Neural progenitor cell (in vitro differentiated cells): ENCODE measurements around the gene RRBP1. TPM values are rescaled to one million over a fixed set of nuclear protein-coding genes. Genes with fewer than 3 reads are reported as not detected.
A peak's percentile ranks its signal among the peaks of the same experiment; 100 is the strongest.

Experiments
- DNase-seq: peaks from one replicate; pipeline ENCODE4 v3.0.0-alpha.2; 2016; ENCODE audit warnings: low spot score
- H2AFZ ChIP-seq: fragments of 200-600 bp; sonication (generic); replicated peaks from 2 replicates; pipeline ENCODE4 v1.6.1; 2016; ENCODE audit warnings: antibody characterized with exemption
- H3F3A ChIP-seq: fragments of 200-600 bp; sonication (generic); 2 replicates; pipeline ENCODE4 v1.6.1; 2016; ENCODE audit warnings: antibody characterized with exemption, low read depth
- H3K27ac ChIP-seq: fragments of 200-600 bp; sonication (generic); 2 replicates; pipeline ENCODE4 v1.5.1; 2016; ENCODE audit warnings: mild to moderate bottlenecking
- H3K27me3 ChIP-seq: fragments of 200-600 bp; sonication (generic); 2 replicates; pipeline ENCODE4 v1.6.1; 2016; ENCODE audit warnings: mild to moderate bottlenecking, moderate library complexity
- H3K36me3 ChIP-seq: fragments of 200-600 bp; sonication (generic); 2 replicates; pipeline ENCODE4 v1.5.1; 2016
- H3K4me1 ChIP-seq: fragments of 200-600 bp; sonication (generic); 2 replicates; pipeline ENCODE4 v1.6.1; 2016; ENCODE audit warnings: mixed run types
- H3K4me2 ChIP-seq: fragments of 200-600 bp; sonication (generic); 2 replicates; pipeline ENCODE4 v1.6.1; 2016
- H3K4me3 ChIP-seq: fragments of 200-600 bp; sonication (generic); 2 replicates; pipeline ENCODE4 v1.5.1; 2016
- H3K79me2 ChIP-seq: fragments of 200-600 bp; sonication (generic); 2 replicates; pipeline ENCODE4 v1.6.1; 2016; ENCODE audit warnings: low read depth
- H3K9ac ChIP-seq: fragments of 200-600 bp; sonication (generic); 2 replicates; pipeline ENCODE4 v1.6.1; 2016
- H3K9me3 ChIP-seq: fragments of 200-600 bp; sonication (generic); 2 replicates; pipeline ENCODE4 v1.5.1; 2016; ENCODE audit warnings: low read depth
- H4K20me1 ChIP-seq: fragments of 200-600 bp; sonication (generic); 2 replicates; pipeline ENCODE4 v1.6.1; 2016; ENCODE audit warnings: low read depth
- H3K27ac Mint-ChIP-seq: 3 replicates; pipeline ENCODE4 v1.8.0; 2021; ENCODE audit warnings: mixed read lengths
- H3K27me3 Mint-ChIP-seq: 2 replicates; pipeline ENCODE4 v1.8.0; 2022; ENCODE audit warnings: low read depth, mild to moderate bottlenecking, inconsistent platforms, moderate library complexity, mixed read lengths; ENCODE audit not compliant: insufficient read depth
- H3K36me3 Mint-ChIP-seq: 3 replicates; pipeline ENCODE4 v1.8.0; 2021; ENCODE audit warnings: mixed read lengths
- H3K4me1 Mint-ChIP-seq: 3 replicates; pipeline ENCODE4 v1.8.0; 2021; ENCODE audit warnings: mixed read lengths
- H3K4me3 Mint-ChIP-seq: 3 replicates; pipeline ENCODE4 v1.8.0; 2021; ENCODE audit warnings: mild to moderate bottlenecking, moderate library complexity, mixed read lengths
- H3K9me3 Mint-ChIP-seq: 3 replicates; pipeline ENCODE4 v1.8.0; 2020; ENCODE audit warnings: mixed read lengths
- EZH2 ChIP-seq: fragments of 200-600 bp; sonication (generic); IDR thresholded peaks from 2 replicates; pipeline ENCODE4 v1.6.1; 2017; ENCODE audit warnings: antibody characterized with exemption, mild to moderate bottlenecking, moderate library complexity
- EZH2phosphoT487 ChIP-seq: fragments of 200-600 bp; sonication (generic); IDR thresholded peaks from 2 replicates; pipeline ENCODE4 v1.6.1; 2017; ENCODE audit warnings: antibody characterized with exemption
- total RNA-seq: library from RNA; depleted of rRNA; stranded (reverse); fragments of >200 nt; gene quantifications from 2 replicates; pipeline ENCODE4 v1.2.3, GENCODE V29; 2015; ENCODE audit warnings: low replicate concordance
- TF ChIP-seq, protein P1 (sequence below): fragments of 200-600 bp; sonication (generic); IDR thresholded peaks from 2 replicates; pipeline ENCODE4 v1.5.1; 2017; ENCODE audit warnings: antibody characterized with exemption, mild to moderate bottlenecking

The RRBP1 gene
- total RNA-seq, 1 donor from 2014 or later = 18.2 TPM

DNA sequence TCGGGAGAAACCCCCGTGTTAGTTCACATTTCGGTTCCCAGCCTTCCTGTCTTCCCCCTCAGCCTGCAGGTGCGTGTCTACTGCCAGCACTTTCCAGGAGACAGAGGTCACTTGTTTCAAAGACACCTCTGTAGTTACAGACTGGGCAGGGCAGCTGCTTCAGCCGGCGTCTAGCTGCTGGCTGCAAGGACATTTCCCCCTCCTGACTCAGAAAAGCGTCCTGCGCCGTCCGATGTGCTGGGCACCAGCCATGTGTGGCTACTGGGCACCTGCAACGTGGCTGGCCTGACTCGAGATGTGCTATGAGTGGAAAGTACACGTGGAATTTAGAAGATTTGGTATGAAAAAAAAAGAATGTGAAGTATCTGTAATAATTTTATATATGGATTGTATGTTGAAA, 37.6 kb downstream of the RRBP1 start:
- DNase-seq = no peak
- peaks cover 80% of the 10 kb centered on the region for H4K20me1 ChIP-seq
- H3K4me2 ChIP-seq = no peak overlapping the region
- Mint-ChIP-seq H3K27me3 (peaks cover 8% of the 10 kb centered on the region), H3K27ac (peak overlapping the region; percentile 79), H3K4me1 (peaks cover 50% of the 10 kb centered on the region), H3K9me3 (no peaks in the 10 kb centered on the region), H3K36me3 (no peaks in the 10 kb centered on the region), H3K4me3 (no peak overlapping the region)
- H3K79me2 ChIP-seq = peaks cover 30% of the 10 kb centered on the region
- no peak overlapping the region for H3K9ac ChIP-seq
- no peak overlapping the region for H2AFZ ChIP-seq
- no peaks in the 10 kb centered on the region for H3K36me3 ChIP-seq
- H3F3A ChIP-seq = peaks cover 13% of the 10 kb centered on the region
- peaks cover 29% of the 10 kb centered on the region for H3K4me1 ChIP-seq
- TF ChIP-seq, protein P1, sequence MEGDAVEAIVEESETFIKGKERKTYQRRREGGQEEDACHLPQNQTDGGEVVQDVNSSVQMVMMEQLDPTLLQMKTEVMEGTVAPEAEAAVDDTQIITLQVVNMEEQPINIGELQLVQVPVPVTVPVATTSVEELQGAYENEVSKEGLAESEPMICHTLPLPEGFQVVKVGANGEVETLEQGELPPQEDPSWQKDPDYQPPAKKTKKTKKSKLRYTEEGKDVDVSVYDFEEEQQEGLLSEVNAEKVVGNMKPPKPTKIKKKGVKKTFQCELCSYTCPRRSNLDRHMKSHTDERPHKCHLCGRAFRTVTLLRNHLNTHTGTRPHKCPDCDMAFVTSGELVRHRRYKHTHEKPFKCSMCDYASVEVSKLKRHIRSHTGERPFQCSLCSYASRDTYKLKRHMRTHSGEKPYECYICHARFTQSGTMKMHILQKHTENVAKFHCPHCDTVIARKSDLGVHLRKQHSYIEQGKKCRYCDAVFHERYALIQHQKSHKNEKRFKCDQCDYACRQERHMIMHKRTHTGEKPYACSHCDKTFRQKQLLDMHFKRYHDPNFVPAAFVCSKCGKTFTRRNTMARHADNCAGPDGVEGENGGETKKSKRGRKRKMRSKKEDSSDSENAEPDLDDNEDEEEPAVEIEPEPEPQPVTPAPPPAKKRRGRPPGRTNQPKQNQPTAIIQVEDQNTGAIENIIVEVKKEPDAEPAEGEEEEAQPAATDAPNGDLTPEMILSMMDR = no peak
- TF ChIP-seq EZH2phosphoT487 (no peak), EZH2 (no peak)
- H3K4me3 ChIP-seq = no peak overlapping the region
- H3K27me3 ChIP-seq = no peaks in the 10 kb centered on the region
- no peaks in the 10 kb centered on the region for H3K9me3 ChIP-seq
- H3K27ac ChIP-seq = no peak overlapping the region

DNA sequence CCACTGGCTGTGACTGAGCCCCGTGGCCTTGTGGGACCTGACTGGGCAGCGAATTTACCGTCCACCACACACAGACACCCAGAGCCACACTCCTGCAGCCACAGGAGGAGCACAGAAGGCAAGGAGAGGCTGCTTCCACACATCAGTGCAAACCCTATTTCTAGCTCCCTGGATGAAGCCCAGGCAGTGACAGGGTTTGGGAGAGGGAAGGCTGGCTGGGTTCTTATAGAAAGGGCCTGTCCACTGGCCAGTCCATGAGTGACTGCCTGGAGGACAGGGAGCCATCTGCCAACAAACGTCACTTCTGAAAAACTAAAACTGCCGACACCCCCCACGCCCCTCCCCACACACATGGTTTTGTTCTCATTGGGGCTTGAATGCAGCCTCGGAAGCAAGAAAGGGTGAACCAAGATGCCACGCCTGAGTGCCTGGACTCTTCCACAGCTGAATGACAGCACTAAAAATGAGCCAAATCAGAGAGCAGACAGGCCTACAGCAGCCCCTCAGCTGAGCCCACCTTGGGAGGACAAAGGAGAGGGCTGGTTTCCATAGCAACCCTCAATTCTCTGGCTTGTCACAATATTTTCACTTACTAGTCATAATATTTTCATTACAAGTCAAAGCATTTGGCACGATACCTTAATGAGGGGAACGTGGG, 38.4 kb downstream of the RRBP1 start:
- H3K9ac ChIP-seq = no peak overlapping the region
- H3K27ac ChIP-seq = no peak overlapping the region
- H3F3A ChIP-seq = peaks cover 6% of the 10 kb centered on the region
- H3K27me3 ChIP-seq = no peaks in the 10 kb centered on the region
- DNase-seq = no peak
- no peaks in the 10 kb centered on the region for H3K9me3 Mint-ChIP-seq
- H3K4me3 ChIP-seq = no peak overlapping the region
- no peaks in the 10 kb centered on the region for H3K36me3 ChIP-seq
- peaks cover 22% of the 10 kb centered on the region for H3K4me1 ChIP-seq
- H3K79me2 ChIP-seq = peaks cover 30% of the 10 kb centered on the region
- no peak overlapping the region for H3K4me2 ChIP-seq
- no peak overlapping the region for H2AFZ ChIP-seq
- no peak overlapping the region for H3K4me3 Mint-ChIP-seq
- peaks cover 5% of the 10 kb centered on the region for H3K27me3 Mint-ChIP-seq
- no peaks in the 10 kb centered on the region for H3K9me3 ChIP-seq
- TF ChIP-seq EZH2phosphoT487 (no peak), EZH2 (no peak)
- TF ChIP-seq, protein P1 = no peak
- no peaks in the 10 kb centered on the region for H3K36me3 Mint-ChIP-seq
- peaks cover 43% of the 10 kb centered on the region for H3K4me1 Mint-ChIP-seq
- H4K20me1 ChIP-seq = peaks cover 72% of the 10 kb centered on the region
- peak overlapping the region; percentile 91 for H3K27ac Mint-ChIP-seq

DNA sequence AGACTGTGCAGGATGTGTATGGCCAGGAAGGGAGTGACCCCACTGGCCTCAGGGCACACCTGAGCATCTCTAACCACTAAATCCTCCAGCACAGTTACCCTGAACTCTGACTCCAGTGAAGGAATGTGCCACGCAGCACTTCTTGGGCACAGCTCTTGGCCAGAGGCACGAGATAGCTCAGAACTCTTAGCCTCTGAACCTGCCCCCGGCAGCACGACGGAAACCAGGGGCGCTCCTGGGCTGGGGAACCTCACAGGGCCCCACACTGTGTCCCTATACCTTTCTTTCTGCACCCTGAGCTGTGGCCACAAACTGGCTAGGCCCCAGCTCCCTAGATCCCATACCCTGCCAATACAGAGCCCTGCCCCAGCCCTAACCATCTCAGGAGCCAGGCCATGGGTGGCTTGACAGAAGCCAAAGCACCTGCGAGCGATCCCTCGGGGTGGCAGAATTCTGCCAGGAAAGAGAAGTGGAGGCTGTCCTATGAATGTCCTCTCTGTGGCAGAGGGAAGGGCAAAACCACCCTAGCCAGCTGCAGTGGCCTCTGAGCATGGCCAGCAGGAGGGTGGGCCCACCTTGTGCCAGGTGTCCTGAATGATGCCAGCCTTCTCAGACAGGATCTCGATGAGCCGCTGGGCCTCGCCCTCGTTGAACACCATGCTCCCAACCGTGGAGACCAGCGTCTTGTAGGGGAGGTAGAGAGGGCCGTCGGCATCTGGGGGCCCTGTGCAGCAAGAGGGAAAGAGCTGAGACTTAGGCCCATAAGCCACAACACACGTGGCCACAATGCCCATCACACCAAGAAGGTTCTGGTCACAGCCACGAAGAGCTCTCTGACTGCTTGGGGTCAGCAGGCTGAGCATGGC, 39.4 kb downstream of the RRBP1 start:
- Histone ChIP-seq H3K9ac (no peak overlapping the region), H2AFZ (no peak overlapping the region), H3K27me3 (no peaks in the 10 kb centered on the region), H3K36me3 (no peaks in the 10 kb centered on the region), H3K27ac (no peak overlapping the region), H3F3A (no peaks in the 10 kb centered on the region), H4K20me1 (peaks cover 62% of the 10 kb centered on the region), H3K4me1 (peaks cover 14% of the 10 kb centered on the region), H3K4me2 (no peak overlapping the region), H3K4me3 (no peak overlapping the region), H3K9me3 (no peaks in the 10 kb centered on the region), H3K79me2 (peaks cover 23% of the 10 kb centered on the region)
- Mint-ChIP-seq H3K4me3 (no peak overlapping the region), H3K27me3 (no peaks in the 10 kb centered on the region), H3K9me3 (no peaks in the 10 kb centered on the region), H3K4me1 (peaks cover 37% of the 10 kb centered on the region), H3K27ac (no peak overlapping the region), H3K36me3 (peaks cover 2% of the 10 kb centered on the region)
- TF ChIP-seq, protein P1 = no peak
- TF ChIP-seq EZH2 (no peak), EZH2phosphoT487 (no peak)
- DNase-seq = no peak
